IPS-20b (cell line): ENCODE results near the gene RUVBL2.

ENCODE experiments used
- H3K27ac ChIP-seq: one replicate; pipeline ENCODE4 v1.5.1; 2013; ENCODE audit warnings: low read length
- H3K27me3 ChIP-seq: 2 replicates; pipeline ENCODE4 v1.6.1; 2013; ENCODE audit warnings: mild to moderate bottlenecking, low read length, inconsistent platforms; ENCODE audit not compliant: insufficient read depth
- H3K36me3 ChIP-seq: 2 replicates; pipeline ENCODE4 v1.6.1; 2013; ENCODE audit warnings: low read depth, mild to moderate bottlenecking, inconsistent platforms, low read length, moderate library complexity; ENCODE audit not compliant: insufficient read depth
- H3K4me1 ChIP-seq: 2 replicates; pipeline ENCODE4 v1.6.1; 2013; ENCODE audit warnings: mild to moderate bottlenecking, control low read depth, inconsistent platforms, low read length, moderate library complexity; ENCODE audit not compliant: insufficient read depth
- H3K4me3 ChIP-seq: 2 replicates; pipeline ENCODE4 v1.5.1; 2013; ENCODE audit warnings: mild to moderate bottlenecking, low read length, inconsistent platforms
- H3K9ac ChIP-seq: 2 replicates; pipeline ENCODE4 v1.6.1; 2013; ENCODE audit warnings: low read depth, mild to moderate bottlenecking, inconsistent platforms, low read length, moderate library complexity
- H3K9me3 ChIP-seq: 2 replicates; pipeline ENCODE4 v1.6.1; 2013; ENCODE audit warnings: mild to moderate bottlenecking, low read depth, low read length, inconsistent platforms; ENCODE audit not compliant: insufficient read depth

The RUVBL2 gene

DNA sequence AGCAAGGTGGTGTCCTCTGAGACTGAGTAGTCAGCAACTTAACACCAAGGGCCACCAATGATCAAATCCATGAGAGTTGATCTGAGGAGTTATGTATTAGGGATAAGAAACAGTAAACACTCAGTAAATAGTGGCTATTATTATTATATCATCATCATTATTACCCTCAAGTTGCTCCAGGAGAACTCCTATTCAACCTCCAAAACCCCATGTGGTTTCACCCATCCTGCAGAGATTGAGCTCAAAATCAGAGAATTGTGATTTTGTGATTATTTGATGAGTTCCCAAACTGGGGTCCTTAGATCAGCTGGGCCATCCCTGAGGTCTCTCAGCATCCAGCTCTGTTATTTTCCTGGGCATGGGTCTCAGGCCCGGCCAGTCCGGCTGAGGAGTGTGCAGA is 67.3 kb downstream of the RUVBL2 start:
- no peak overlapping the region for H3K9ac ChIP-seq
- peaks cover 54% of the 10 kb centered on the region for H3K27me3 ChIP-seq
- H3K9me3 ChIP-seq: no peaks in the 10 kb centered on the region
- H3K36me3 ChIP-seq: no peaks in the 10 kb centered on the region
- peaks cover 15% of the 10 kb centered on the region for H3K4me1 ChIP-seq
- H3K27ac ChIP-seq: no peak overlapping the region
- H3K4me3 ChIP-seq: no peak overlapping the region

DNA sequence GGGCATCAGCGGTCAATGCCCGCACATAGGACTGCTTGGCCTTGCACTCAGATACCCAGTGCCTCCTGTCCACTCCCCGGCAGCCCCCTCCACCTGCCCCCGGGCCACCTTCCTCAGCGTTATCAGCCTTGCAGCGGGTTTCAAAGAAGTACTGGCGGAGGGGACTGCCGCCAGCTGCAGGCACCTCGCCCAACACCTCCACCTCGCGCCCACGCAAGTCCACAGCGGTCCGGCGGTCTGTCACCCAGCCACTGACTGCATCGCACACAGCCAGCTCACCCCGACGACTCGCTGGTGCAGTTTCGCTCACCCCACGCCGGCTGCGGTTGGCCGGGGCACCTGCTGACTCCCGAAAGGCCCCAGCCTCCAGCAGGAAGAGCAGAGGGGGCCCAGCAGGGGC is 67.8 kb downstream of the RUVBL2 start:
- Histone ChIP-seq H3K9ac (no peak overlapping the region), H3K27ac (no peak overlapping the region), H3K36me3 (no peaks in the 10 kb centered on the region), H3K4me3 (no peak overlapping the region), H3K9me3 (no peaks in the 10 kb centered on the region), H3K4me1 (peaks cover 20% of the 10 kb centered on the region), H3K27me3 (peaks cover 54% of the 10 kb centered on the region)

- Histone ChIP-seq H3K27ac (no peak overlapping the region), H3K36me3 (no peaks in the 10 kb centered on the region), H3K27me3 (peaks cover 52% of the 10 kb centered on the region), H3K9me3 (no peaks in the 10 kb centered on the region), H3K9ac (no peak overlapping the region), H3K4me3 (peak overlapping the region; percentile 48; the same call in 1 of the 2 replicates), H3K4me1 (peaks cover 17% of the 10 kb centered on the region)
Measured at GRCh38 chr19:49064029-49064629, 70.4 kb downstream of the RUVBL2 start.

- Histone ChIP-seq H3K36me3 (no peaks in the 10 kb centered on the region), H3K27ac (no peak within 1 kb of the TSS)
Measured at GRCh38 chr19:49064768-49065611, 71.3 kb downstream of the RUVBL2 start, which contains the start of gene NTF4. NTF4 (minus strand) TSS chr19:49064818; CDS start chr19:49061997, 2,821 bp downstream.

More at GRCh38 chr19:49064768-49065611, 71.3 kb downstream of the RUVBL2 start, which contains the start of gene NTF4:
- H3K27me3 ChIP-seq: peaks cover 55% of the 10 kb centered on the region
- peak within 1 kb of the TSS; percentile 45 for H3K9ac ChIP-seq
- H3K4me3 ChIP-seq: peak within 1 kb of the TSS; percentile 48; the same call in 1 of the 2 replicates
- peaks cover 17% of the 10 kb centered on the region for H3K4me1 ChIP-seq
- no peaks in the 10 kb centered on the region for H3K9me3 ChIP-seq
